ENCODE results near the gene ARHGEF16.

ARHGEF16 gene

GRCh38 chr1:3453891-3454810 is at the start of gene ARHGEF16:
TSS of gene ARHGEF16 (plus strand) at chr1:3454665. CDS start at chr1:3463085, 8,420 bp downstream.
- DNase-seq, result peak; percentile 90

DNA sequence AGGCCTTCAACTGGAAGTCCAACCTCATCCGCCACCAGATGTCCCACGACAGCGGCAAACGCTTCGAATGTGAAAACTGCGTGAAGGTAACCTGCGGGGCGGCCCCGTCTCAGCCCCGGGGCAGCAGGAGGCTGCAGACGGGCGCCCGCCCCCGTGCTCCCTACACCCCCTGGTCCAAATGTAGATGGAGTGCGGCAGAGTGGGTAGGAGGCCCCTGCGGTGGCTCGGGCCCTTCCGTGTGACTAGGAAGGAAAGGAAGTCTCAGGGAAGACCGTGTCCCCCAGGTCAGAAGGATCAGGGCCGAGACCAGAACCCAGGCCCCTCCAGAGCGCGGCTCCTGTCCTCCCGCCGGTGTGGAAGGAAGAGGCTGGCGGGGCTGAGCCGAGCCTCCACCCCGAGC is 49.7 kb upstream of the ARHGEF16 start:
- DNase-seq, result no peak

- DNase-seq, result no peak
These were observed 49.0 kb upstream of the ARHGEF16 start for GRCh38 chr1:3405491-3405890.

DNA sequence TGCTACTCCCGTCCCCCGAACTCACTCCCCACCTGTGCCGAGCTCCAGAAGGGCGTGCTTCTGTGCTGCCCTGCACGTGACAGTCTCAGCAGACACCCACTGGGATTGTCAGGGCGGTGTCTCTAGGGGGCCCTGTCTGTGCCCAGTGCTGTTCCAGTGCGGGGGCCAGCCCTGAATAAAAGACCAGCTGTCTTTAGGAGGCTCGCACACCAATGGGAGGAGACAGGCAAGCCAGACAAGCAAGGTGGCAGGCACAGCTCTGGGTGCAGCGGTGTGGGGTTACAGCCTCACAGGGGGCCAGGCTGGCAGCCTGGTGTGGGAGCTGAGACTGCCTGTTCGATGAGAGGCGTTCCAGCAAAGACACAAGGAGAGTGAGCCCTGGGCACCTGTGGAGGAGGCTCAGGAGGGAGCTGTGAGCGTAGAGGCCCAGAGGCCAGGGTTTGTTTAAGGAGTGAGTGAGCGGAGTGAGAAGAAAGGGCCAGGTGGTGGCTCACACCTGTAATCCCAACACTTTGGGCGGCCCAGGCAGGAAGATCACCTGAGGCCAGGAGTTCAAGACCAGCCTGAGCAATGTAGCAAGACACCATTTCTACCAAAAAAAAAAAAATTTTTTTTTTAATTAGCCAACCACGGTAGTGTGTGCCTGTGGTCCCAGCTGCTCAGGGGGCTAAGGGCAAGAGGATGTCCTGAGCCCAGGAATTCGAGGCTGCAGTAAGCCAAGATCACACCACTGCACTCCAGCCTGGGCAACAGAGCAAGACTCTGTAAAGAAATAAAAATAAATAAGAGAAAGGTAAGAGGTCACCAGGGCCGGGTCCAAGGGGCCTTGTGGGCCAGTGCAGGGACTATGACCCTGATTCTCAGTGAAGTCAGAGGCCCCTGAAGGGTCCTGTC is 48.2 kb upstream of the ARHGEF16 start:
- peak; percentile 46 for DNase-seq

GRCh38 chr1:3407021-3407420 is 47.4 kb upstream of the ARHGEF16 start:
- no peak for DNase-seq

GRCh38 chr1:3408751-3409266 is 45.7 kb upstream of the ARHGEF16 start:
- no peak for DNase-seq

DNA sequence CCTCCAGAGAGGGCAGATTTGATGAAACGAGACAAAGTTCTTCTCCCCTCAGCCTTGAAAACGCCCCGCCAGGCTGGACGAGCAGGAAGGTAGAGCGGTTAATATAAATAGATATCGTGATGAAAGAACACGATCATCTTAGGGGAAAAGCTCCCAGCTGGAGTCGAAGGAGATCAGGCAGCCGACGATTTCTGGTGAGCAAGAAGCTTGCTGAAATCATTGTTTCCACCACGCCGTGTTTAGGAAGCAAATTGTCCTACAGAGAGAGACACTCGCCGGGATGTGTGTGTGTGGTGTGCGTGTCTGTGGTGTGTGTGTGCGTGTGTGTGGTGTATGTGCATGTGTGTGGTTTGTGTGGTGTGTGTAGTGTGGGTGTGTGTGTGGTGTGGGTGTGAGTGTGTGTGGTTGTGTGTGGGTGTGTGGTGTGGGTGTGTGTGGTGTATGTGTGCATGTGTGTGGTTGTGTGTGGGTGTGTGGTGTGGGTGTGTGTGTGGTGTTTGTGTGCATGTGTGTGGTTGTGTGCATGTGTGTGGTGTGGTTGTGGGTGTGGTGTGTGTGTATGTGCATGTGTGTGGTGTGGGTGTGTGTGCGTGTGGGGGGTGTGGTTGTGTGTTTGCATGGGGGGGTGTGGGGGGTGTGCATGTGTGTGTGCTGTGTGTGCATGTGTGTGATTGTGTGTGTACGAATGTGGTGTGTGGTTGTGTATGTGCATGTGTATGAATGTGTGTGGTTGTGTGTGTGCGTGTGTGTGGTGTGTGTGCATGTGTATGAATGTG is 44.9 kb upstream of the ARHGEF16 start:
- no peak for DNase-seq

- peak; percentile 37 for DNase-seq
These were observed 44.1 kb upstream of the ARHGEF16 start for GRCh38 chr1:3410142-3410925.

GRCh38 chr1:3411806-3412205 is 42.7 kb upstream of the ARHGEF16 start:
- no peak for DNase-seq

GRCh38 chr1:3412376-3412775 is 42.1 kb upstream of the ARHGEF16 start:
- no peak for DNase-seq

- no peak for DNase-seq
These were observed 40.3 kb upstream of the ARHGEF16 start for GRCh38 chr1:3413975-3414710.

- no peak for DNase-seq
These were observed 39.0 kb upstream of the ARHGEF16 start for GRCh38 chr1:3415260-3416090.

GRCh38 chr1:3417082-3417739 is 37.3 kb upstream of the ARHGEF16 start:
- no peak for DNase-seq

DNA sequence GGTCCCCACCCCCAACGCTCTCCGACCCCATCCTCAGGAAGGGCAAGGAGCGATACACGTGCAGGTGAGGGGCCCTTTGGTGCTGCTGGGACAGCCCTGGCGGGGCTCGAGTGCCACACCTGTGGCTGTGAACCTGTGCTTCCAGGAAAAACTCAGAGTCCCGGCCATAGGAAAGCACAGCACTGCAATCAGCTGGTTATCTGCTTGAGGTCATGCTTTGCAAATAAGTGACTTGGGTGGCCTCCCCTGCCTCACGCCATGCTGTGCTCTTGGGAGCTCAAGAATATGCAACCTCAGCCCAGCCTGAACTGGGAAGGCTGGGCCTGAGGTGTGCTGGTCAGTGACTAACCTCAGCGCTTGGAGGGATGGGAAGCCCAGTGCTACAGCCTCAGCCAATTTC is 36.5 kb upstream of the ARHGEF16 start:
- no peak for DNase-seq

DNA sequence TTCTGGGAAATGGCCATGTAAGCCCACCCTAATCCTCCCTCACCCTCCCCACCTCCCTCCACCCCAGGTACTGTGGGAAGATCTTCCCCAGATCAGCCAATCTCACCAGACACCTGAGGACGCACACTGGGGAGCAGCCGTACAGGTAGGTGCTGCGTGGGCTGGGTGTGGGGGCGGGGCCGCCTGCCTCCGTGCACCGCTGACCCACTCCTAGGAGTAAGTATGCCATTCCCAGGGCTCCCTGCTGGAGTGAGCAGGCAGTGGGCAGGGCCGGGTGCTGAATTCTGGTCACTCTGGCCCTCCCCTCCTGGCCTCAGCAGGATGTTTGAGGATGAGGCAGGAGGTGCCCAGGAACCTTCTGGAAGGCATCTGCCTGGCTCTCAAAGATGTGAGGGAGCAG is 35.9 kb upstream of the ARHGEF16 start:
- no peak for DNase-seq

DNA sequence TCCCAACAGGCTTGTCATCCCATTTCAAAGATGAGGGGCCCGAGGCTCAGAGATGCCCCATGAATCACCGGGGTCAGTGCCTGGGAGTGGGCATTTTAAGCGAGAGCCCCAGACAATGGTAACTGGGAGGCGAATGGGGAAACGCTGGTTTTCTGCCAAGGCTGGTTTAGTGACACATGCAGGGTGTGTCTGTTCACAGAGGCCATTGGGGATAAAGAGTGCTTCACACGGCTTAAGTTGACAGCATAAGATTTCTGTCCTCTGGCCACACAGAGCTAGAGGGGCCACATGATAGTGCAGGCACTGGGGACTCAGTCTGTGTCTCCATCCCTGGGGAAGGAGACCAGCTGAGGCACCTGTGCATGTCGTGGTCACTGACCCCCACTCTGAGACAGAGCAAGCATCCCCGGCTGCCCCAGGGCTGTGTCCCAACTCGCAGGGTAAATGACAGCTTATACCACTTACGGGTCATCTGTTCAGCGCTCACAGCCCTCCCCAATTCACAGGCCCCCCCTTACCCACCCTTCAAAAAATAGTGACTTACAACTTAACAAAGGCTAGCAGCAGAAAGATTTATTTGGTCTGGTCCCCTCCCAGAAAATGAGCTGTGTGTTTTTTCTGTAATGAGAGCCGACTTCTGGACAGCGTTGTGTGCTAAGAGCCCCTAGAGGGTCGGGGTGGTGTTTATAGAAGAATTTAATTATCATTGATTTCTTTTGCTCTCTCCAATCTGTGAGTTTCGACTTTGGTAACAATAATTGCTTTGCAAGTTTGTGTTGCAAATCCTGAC is 34.9 kb upstream of the ARHGEF16 start:
- peak; percentile 47 for DNase-seq

DNA sequence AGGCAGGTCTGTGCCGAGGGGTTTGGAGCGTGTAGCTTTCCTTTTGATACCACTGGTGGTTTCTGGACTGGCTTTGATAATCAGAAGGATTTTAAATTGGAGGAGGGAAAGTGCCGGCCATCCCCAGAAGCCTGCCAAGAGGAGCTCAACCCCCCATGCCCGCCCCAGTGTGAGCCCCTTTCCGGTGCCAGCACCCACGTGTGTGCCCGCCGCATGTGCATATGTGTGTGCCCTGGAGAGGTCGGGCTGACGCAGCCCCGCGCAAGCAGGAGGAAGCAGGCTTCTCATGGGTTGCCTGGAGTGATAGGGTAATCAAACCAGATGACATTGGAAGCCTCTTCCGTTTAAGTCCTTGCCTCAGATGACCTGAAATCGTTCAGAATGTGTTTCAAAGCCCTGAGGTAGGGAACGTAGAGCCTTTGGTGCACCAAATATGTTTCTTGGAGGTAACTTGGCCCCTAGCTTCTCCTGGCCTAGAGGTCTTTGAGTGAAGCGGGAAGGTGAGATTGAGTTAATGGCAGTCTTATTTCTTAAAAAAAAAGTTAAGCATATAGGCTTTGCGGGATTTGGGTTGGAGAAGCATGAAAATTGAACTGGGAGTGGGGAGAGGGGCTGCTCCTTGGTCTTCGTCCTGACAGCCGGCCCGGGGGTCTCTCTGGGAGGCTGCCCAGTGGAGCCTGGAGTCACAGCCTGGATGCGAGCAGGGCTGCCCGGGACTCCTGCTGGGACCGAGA is 34.1 kb upstream of the ARHGEF16 start:
- DNase-seq, result peak; percentile 20

- no peak for DNase-seq
These were observed 31.8 kb upstream of the ARHGEF16 start for GRCh38 chr1:3422638-3423037.
